Activated T-helper 2 cell treated with anti-CD3 and anti-CD28 coated beads, Interferon-gamma antibody, Interleukin-2, Interleukin-4, amounts not matched to agents 10 μg/mL and 5 μg/mL and 100 μg/mL, durations not matched to agents 14 hours and 24 hours and 36 hours (primary cell): ENCODE data around the gene BCL2L15. TPM values are rescaled to one million over a fixed set of nuclear protein-coding genes. Genes with fewer than 3 reads are reported as not detected.
A peak's percentile ranks its signal among the peaks of the same experiment; 100 is the strongest.

Experiments used
- DNase-seq: peaks from one replicate; pipeline ENCODE4 v3.0.0; 2021; ENCODE audit warnings: low spot score
- H3K27ac Mint-ChIP-seq: one replicate; pipeline ENCODE4 v1.8.0; 2021; ENCODE audit warnings: mixed read lengths
- H3K27me3 Mint-ChIP-seq: one replicate; pipeline ENCODE4 v1.8.0; 2021; ENCODE audit warnings: low read depth, mixed read lengths
- H3K36me3 Mint-ChIP-seq: one replicate; pipeline ENCODE4 v1.8.0; 2021; ENCODE audit warnings: low read depth, mixed read lengths
- H3K4me1 Mint-ChIP-seq: one replicate; pipeline ENCODE4 v1.8.0; 2021; ENCODE audit warnings: low read depth, mixed read lengths
- H3K4me3 Mint-ChIP-seq: one replicate; pipeline ENCODE4 v1.8.0; 2021; ENCODE audit warnings: low read depth, mild to moderate bottlenecking, moderate library complexity, mixed read lengths
- H3K9me3 Mint-ChIP-seq: one replicate; pipeline ENCODE4 v1.8.0; 2021; ENCODE audit warnings: mixed read lengths
- intact Hi-C: fragments of 100-400 bp; cut with micrococcal nuclease; formaldehyde crosslinking; loops from one replicate; pipeline ENCODE4 v1.15.1; 2023
- total RNA-seq: library from RNA; stranded (reverse); gene quantifications from 2 replicates; pipeline ENCODE4 v1.2.3, GENCODE V29; 2022

Gene BCL2L15
- total RNA-seq, 1 donor from 2014 or later, result 0.39 TPM

GRCh38 chr1:113924473-113924872, 37.1 kb upstream of the BCL2L15 start:
- Mint-ChIP-seq H3K4me3 (no peak overlapping the region), H3K27me3 (peaks cover 8% of the 10 kb centered on the region), H3K9me3 (no peaks in the 10 kb centered on the region), H3K36me3 (no peaks in the 10 kb centered on the region), H3K27ac (no peak overlapping the region), H3K4me1 (peaks cover 12% of the 10 kb centered on the region)
- no peak for DNase-seq
- intact Hi-C loops, result no loop called here

- Mint-ChIP-seq H3K4me3 (no peak overlapping the region), H3K36me3 (no peaks in the 10 kb centered on the region), H3K27me3 (peaks cover 8% of the 10 kb centered on the region), H3K27ac (no peak overlapping the region), H3K9me3 (no peaks in the 10 kb centered on the region), H3K4me1 (peaks cover 8% of the 10 kb centered on the region)
- intact Hi-C loops, result no loop called here
- no peak for DNase-seq
Measured at GRCh38 chr1:113922957-113923356, 35.6 kb upstream of the BCL2L15 start.

- H3K4me3 Mint-ChIP-seq, result no peak overlapping the region
- peaks cover 4% of the 10 kb centered on the region for H3K27me3 Mint-ChIP-seq
- H3K4me1 Mint-ChIP-seq, result peaks cover 7% of the 10 kb centered on the region
- DNase-seq, result no peak
- intact Hi-C loops, result no loop called here
- H3K9me3 Mint-ChIP-seq, result no peaks in the 10 kb centered on the region
- peaks cover 10% of the 10 kb centered on the region for H3K36me3 Mint-ChIP-seq
- H3K27ac Mint-ChIP-seq, result no peak overlapping the region
Measured at GRCh38 chr1:113918243-113918642, 30.9 kb upstream of the BCL2L15 start.

- intact Hi-C loops, result no loop called here
- Mint-ChIP-seq H3K27me3 (peaks cover under 1% of the 10 kb centered on the region), H3K4me3 (no peak overlapping the region), H3K4me1 (peaks cover 11% of the 10 kb centered on the region), H3K36me3 (peaks cover 16% of the 10 kb centered on the region), H3K9me3 (no peaks in the 10 kb centered on the region), H3K27ac (no peak overlapping the region)
- no peak for DNase-seq
Measured at GRCh38 chr1:113917400-113918082, 30.2 kb upstream of the BCL2L15 start.

GRCh38 chr1:113916974-113917373, 29.6 kb upstream of the BCL2L15 start:
- no peak overlapping the region for H3K27ac Mint-ChIP-seq
- no peaks in the 10 kb centered on the region for H3K27me3 Mint-ChIP-seq
- H3K4me1 Mint-ChIP-seq, result peaks cover 11% of the 10 kb centered on the region
- H3K36me3 Mint-ChIP-seq, result peaks cover 18% of the 10 kb centered on the region
- no peak overlapping the region for H3K4me3 Mint-ChIP-seq
- intact Hi-C loops, result no loop called here
- H3K9me3 Mint-ChIP-seq, result no peaks in the 10 kb centered on the region
- no peak for DNase-seq

GRCh38 chr1:113913887-113914664, 26.7 kb upstream of the BCL2L15 start:
- intact Hi-C loops, result no loop called here
- peaks cover 22% of the 10 kb centered on the region for H3K4me1 Mint-ChIP-seq
- no peak for DNase-seq
- peaks cover 45% of the 10 kb centered on the region for H3K36me3 Mint-ChIP-seq
- no peak overlapping the region for H3K27ac Mint-ChIP-seq
- no peaks in the 10 kb centered on the region for H3K27me3 Mint-ChIP-seq
- H3K4me3 Mint-ChIP-seq, result no peak overlapping the region
- no peaks in the 10 kb centered on the region for H3K9me3 Mint-ChIP-seq

GRCh38 chr1:113913312-113913668, 25.9 kb upstream of the BCL2L15 start:
- Mint-ChIP-seq H3K27me3 (no peaks in the 10 kb centered on the region), H3K27ac (no peak overlapping the region), H3K36me3 (peaks cover 53% of the 10 kb centered on the region), H3K4me3 (no peak overlapping the region), H3K9me3 (no peaks in the 10 kb centered on the region), H3K4me1 (peaks cover 26% of the 10 kb centered on the region)
- intact Hi-C loops, result no loop called here
- no peak for DNase-seq

- Mint-ChIP-seq H3K27me3 (no peaks in the 10 kb centered on the region), H3K9me3 (no peaks in the 10 kb centered on the region), H3K27ac (no peak overlapping the region), H3K4me1 (peaks cover 25% of the 10 kb centered on the region), H3K36me3 (peaks cover 58% of the 10 kb centered on the region), H3K4me3 (no peak overlapping the region)
- no peak for DNase-seq
- intact Hi-C loops, result no loop called here
Measured at GRCh38 chr1:113912594-113913311, 25.4 kb upstream of the BCL2L15 start.

- H3K27ac Mint-ChIP-seq, result peak overlapping the region; percentile 97
Measured at GRCh38 chr1:113905435-113905861, 18.1 kb upstream of the BCL2L15 start.

GRCh38 chr1:113904674-113905434, 17.5 kb upstream of the BCL2L15 start, which contains the start of the genes AP4B1 and DCLRE1B:
AP4B1 (minus strand) TSS chr1:113904799; CDS start chr1:113904717, 82 bp downstream.
DCLRE1B (plus strand) TSS chr1:113905326; CDS start chr1:113905587, 261 bp downstream.
- Mint-ChIP-seq H3K27ac (peak within 1 kb of the TSS; percentile 97), H3K36me3 (peaks cover 67% of the 10 kb centered on the region), H3K4me1 (peaks cover 59% of the 10 kb centered on the region), H3K27me3 (no peaks in the 10 kb centered on the region), H3K9me3 (no peaks in the 10 kb centered on the region), H3K4me3 (peak within 1 kb of the TSS; percentile 99)
- peak; percentile 99 for DNase-seq
- intact Hi-C loops, result loop anchor here (1.0 kb wide), 4 partner anchors 24 to 93 kb away; partner anchors contain the start of genes HIPK1, PTPN22 and RSBN1

More at GRCh38 chr1:113905435-113905861, 18.1 kb upstream of the BCL2L15 start:
- H3K9me3 Mint-ChIP-seq, result no peaks in the 10 kb centered on the region
- no peak for DNase-seq
- H3K36me3 Mint-ChIP-seq, result peaks cover 67% of the 10 kb centered on the region
- H3K4me3 Mint-ChIP-seq, result peak overlapping the region; percentile 99
- no peaks in the 10 kb centered on the region for H3K27me3 Mint-ChIP-seq
- intact Hi-C loops, result loop anchor here (1.0 kb wide), 4 partner anchors 24 to 93 kb away; partner anchors contain the start of genes HIPK1, PTPN22 and RSBN1
- peaks cover 59% of the 10 kb centered on the region for H3K4me1 Mint-ChIP-seq

- peaks cover 60% of the 10 kb centered on the region for H3K4me1 Mint-ChIP-seq
- intact Hi-C loops, result no loop called here
- H3K36me3 Mint-ChIP-seq, result peaks cover 65% of the 10 kb centered on the region
- no peaks in the 10 kb centered on the region for H3K27me3 Mint-ChIP-seq
- H3K9me3 Mint-ChIP-seq, result no peaks in the 10 kb centered on the region
- H3K4me3 Mint-ChIP-seq, result peak overlapping the region; percentile 99
- H3K27ac Mint-ChIP-seq, result peak overlapping the region; percentile 97
- DNase-seq, result no peak
Measured at GRCh38 chr1:113904293-113904673, 16.9 kb upstream of the BCL2L15 start.
